HEK293 (cell line): ENCODE results near the gene SLC6A1.

Experiments
- CTCF ChIA-PET: fragments of 350-600 bp; formaldehyde crosslinking; extraction: SDS; loops from one replicate; lab custom pipeline; 2021; ENCODE audit warnings: antibody characterized with exemption; lab: Yijun Ruan, JAX
- POLR2A ChIA-PET: fragments of 300-600 bp; formaldehyde crosslinking; extraction: SDS; loops from one replicate; lab custom pipeline; 2020; ENCODE audit warnings: antibody characterized with exemption, inconsistent platforms; lab: Yijun Ruan, JAX
- H3K27ac ChIP-seq: fragments of 200-500 bp; sonication (Bioruptor generic); 2 replicates; pipeline ENCODE4 v1.5.1; 2014; ENCODE audit warnings: low read depth, low read length, control low read depth, inconsistent platforms; ENCODE audit errors: extremely low read depth
- H3K36me3 ChIP-seq, 2 experiments: fragments of 200-500 bp in 1 of 2; sonication (Bioruptor generic) in 1 of 2; 1 replicate in 1 of 2; 2 replicates in 1 of 2; pipeline ENCODE4 v1.5.1; 2014 to 2017; ENCODE audit warnings: inconsistent platforms in 2 of 2, low read length in 2 of 2; ENCODE audit not compliant: control insufficient read depth in 2 of 2, insufficient read depth in 1 of 2
- H3K4me1 ChIP-seq: fragments of 200-500 bp; sonication (Bioruptor generic); 2 replicates; pipeline ENCODE4 v1.5.1; 2014; ENCODE audit warnings: mild to moderate bottlenecking, low read length, inconsistent platforms; ENCODE audit not compliant: control insufficient read depth, insufficient read depth
- H3K4me3 ChIP-seq: 2 replicates; pipeline ENCODE4 v1.5.1; 2011; ENCODE audit warnings: low read depth, mild to moderate bottlenecking, control low read depth, low read length, moderate library complexity
- H3K9me3 ChIP-seq: fragments of 200-500 bp; sonication (Bioruptor generic); 2 replicates; pipeline ENCODE4 v1.5.1; 2014; ENCODE audit warnings: low read depth, low read length, inconsistent platforms; ENCODE audit not compliant: control insufficient read depth, insufficient read depth
- BCL11B ChIP-seq: fragments of 450-650 bp; formaldehyde crosslinking; IDR thresholded peaks from 2 replicates; pipeline ENCODE4 v1.5.1; 2016; ENCODE audit warnings: low read depth, missing biosample characterization, missing genetic modification characterization
- GLI4 ChIP-seq: fragments of 450-650 bp; formaldehyde crosslinking; IDR thresholded peaks from 2 replicates; pipeline ENCODE4 v1.5.1; 2016; ENCODE audit warnings: missing biosample characterization, missing genetic modification characterization
- KLF16 ChIP-seq: fragments of 450-650 bp; formaldehyde crosslinking; IDR thresholded peaks from 2 replicates; pipeline ENCODE4 v1.5.1; 2017; ENCODE audit warnings: missing biosample characterization, missing genetic modification characterization
- KLF7 ChIP-seq: fragments of 450-650 bp; formaldehyde crosslinking; IDR thresholded peaks from 2 replicates; pipeline ENCODE4 v1.5.1; 2016; ENCODE audit warnings: missing biosample characterization, missing genetic modification characterization, borderline replicate concordance
- SP7 ChIP-seq: fragments of 450-650 bp; formaldehyde crosslinking; IDR thresholded peaks from 2 replicates; pipeline ENCODE4 v1.5.1; 2016; ENCODE audit warnings: missing biosample characterization, missing genetic modification characterization
- WT1 ChIP-seq: fragments of 450-650 bp; formaldehyde crosslinking; IDR thresholded peaks from 2 replicates; pipeline ENCODE4 v1.5.1; 2016; ENCODE audit warnings: missing biosample characterization, missing genetic modification characterization
- YY1 ChIP-seq: fragments of 450-650 bp; formaldehyde crosslinking; IDR thresholded peaks from 2 replicates; pipeline ENCODE4 v1.5.1; 2018; ENCODE audit warnings: missing biosample characterization, missing genetic modification characterization
- ZBTB21 ChIP-seq: fragments of 450-650 bp; formaldehyde crosslinking; IDR thresholded peaks from 2 replicates; pipeline ENCODE4 v1.5.1; 2017; ENCODE audit warnings: missing biosample characterization, missing genetic modification characterization
- ZBTB48 ChIP-seq: fragments of 450-650 bp; formaldehyde crosslinking; IDR thresholded peaks from 2 replicates; pipeline ENCODE4 v1.5.1; 2016; ENCODE audit warnings: missing biosample characterization, missing genetic modification characterization
- ZBTB7A ChIP-seq: fragments of 450-650 bp; formaldehyde crosslinking; IDR thresholded peaks from 2 replicates; pipeline ENCODE4 v1.5.1; 2016; ENCODE audit warnings: low read depth, missing biosample characterization, missing genetic modification characterization
- ZEB2 ChIP-seq: fragments of 450-650 bp; formaldehyde crosslinking; IDR thresholded peaks from 2 replicates; pipeline ENCODE4 v1.5.1; 2016; ENCODE audit warnings: missing biosample characterization, missing genetic modification characterization
- ZNF10 ChIP-seq: fragments of 450-650 bp; formaldehyde crosslinking; IDR thresholded peaks from 2 replicates; pipeline ENCODE4 v1.5.1; 2017; ENCODE audit warnings: missing biosample characterization, missing genetic modification characterization
- ZNF114 ChIP-seq: fragments of 450-650 bp; formaldehyde crosslinking; IDR thresholded peaks from 2 replicates; pipeline ENCODE4 v1.5.0; 2017; ENCODE audit warnings: missing biosample characterization, missing genetic modification characterization
- ZNF155 ChIP-seq: fragments of 450-650 bp; formaldehyde crosslinking; IDR thresholded peaks from 2 replicates; pipeline ENCODE4 v1.5.1; 2016; ENCODE audit warnings: missing biosample characterization, missing genetic modification characterization
- ZNF174 ChIP-seq: fragments of 450-650 bp; formaldehyde crosslinking; IDR thresholded peaks from 2 replicates; pipeline ENCODE4 v1.5.0; 2017; ENCODE audit warnings: missing biosample characterization, mild to moderate bottlenecking, missing genetic modification characterization
- ZNF239 ChIP-seq: fragments of 450-650 bp; formaldehyde crosslinking; IDR thresholded peaks from 2 replicates; pipeline ENCODE4 v1.5.1; 2016; ENCODE audit warnings: missing biosample characterization, missing genetic modification characterization
- ZNF302 ChIP-seq: fragments of 450-650 bp; formaldehyde crosslinking; IDR thresholded peaks from 2 replicates; pipeline ENCODE4 v1.5.1; 2016; ENCODE audit warnings: missing biosample characterization, missing genetic modification characterization, low read depth
- ZNF335 ChIP-seq: fragments of 450-650 bp; formaldehyde crosslinking; conservative IDR thresholded peaks from 2 replicates; pipeline ENCODE4 v1.5.1; 2016; ENCODE audit warnings: missing biosample characterization, missing genetic modification characterization
- ZNF394 ChIP-seq: fragments of 450-650 bp; formaldehyde crosslinking; IDR thresholded peaks from 2 replicates; pipeline ENCODE4 v1.5.1; 2016; ENCODE audit warnings: missing biosample characterization, missing genetic modification characterization, mild to moderate bottlenecking, moderate library complexity, borderline replicate concordance
- ZNF426 ChIP-seq: fragments of 450-650 bp; formaldehyde crosslinking; IDR thresholded peaks from 2 replicates; pipeline ENCODE4 v1.5.1; 2017; ENCODE audit warnings: missing biosample characterization, missing genetic modification characterization, mild to moderate bottlenecking, inconsistent platforms, moderate library complexity
- ZNF514 ChIP-seq: fragments of 450-650 bp; formaldehyde crosslinking; IDR thresholded peaks from 2 replicates; pipeline ENCODE4 v1.5.1; 2016; ENCODE audit warnings: missing biosample characterization, missing genetic modification characterization
- ZNF571 ChIP-seq: fragments of 450-650 bp; formaldehyde crosslinking; IDR thresholded peaks from 2 replicates; pipeline ENCODE4 v1.5.0; 2017; ENCODE audit warnings: missing biosample characterization, missing genetic modification characterization
- ZNF585B ChIP-seq: fragments of 450-650 bp; formaldehyde crosslinking; IDR thresholded peaks from 2 replicates; pipeline ENCODE4 v1.5.1; 2016; ENCODE audit warnings: missing biosample characterization, missing genetic modification characterization
- ZNF623 ChIP-seq: fragments of 450-650 bp; formaldehyde crosslinking; IDR thresholded peaks from 2 replicates; pipeline ENCODE4 v1.5.1; 2016; ENCODE audit warnings: missing biosample characterization, missing genetic modification characterization
- ZNF692 ChIP-seq: fragments of 450-650 bp; formaldehyde crosslinking; IDR thresholded peaks from 2 replicates; pipeline ENCODE4 v1.5.1; 2016; ENCODE audit warnings: missing biosample characterization, missing genetic modification characterization
- ZNF707 ChIP-seq: fragments of 450-650 bp; formaldehyde crosslinking; IDR thresholded peaks from 2 replicates; pipeline ENCODE4 v1.5.1; 2016; ENCODE audit warnings: missing biosample characterization, missing genetic modification characterization
- TF ChIP-seq, protein P1 (sequence below): fragments of 450-650 bp; formaldehyde crosslinking; conservative IDR thresholded peaks from 2 replicates; pipeline ENCODE4 v1.5.1; 2016; ENCODE audit warnings: low read depth, missing biosample characterization, missing genetic modification characterization
- TF ChIP-seq, protein P2 (sequence below): fragments of 450-650 bp; formaldehyde crosslinking; IDR thresholded peaks from 2 replicates; pipeline ENCODE4 v1.5.1; 2016; ENCODE audit warnings: missing biosample characterization, missing genetic modification characterization
- TF ChIP-seq, protein P3 (sequence below): fragments of 450-650 bp; formaldehyde crosslinking; IDR thresholded peaks from 2 replicates; pipeline ENCODE4 v1.5.1; 2017; ENCODE audit warnings: missing biosample characterization, missing genetic modification characterization
- TF ChIP-seq, protein P4 (sequence below): fragments of 450-650 bp; formaldehyde crosslinking; IDR thresholded peaks from 2 replicates; pipeline ENCODE4 v1.5.1; 2016; ENCODE audit warnings: missing biosample characterization, missing genetic modification characterization

The SLC6A1 gene

DNA sequence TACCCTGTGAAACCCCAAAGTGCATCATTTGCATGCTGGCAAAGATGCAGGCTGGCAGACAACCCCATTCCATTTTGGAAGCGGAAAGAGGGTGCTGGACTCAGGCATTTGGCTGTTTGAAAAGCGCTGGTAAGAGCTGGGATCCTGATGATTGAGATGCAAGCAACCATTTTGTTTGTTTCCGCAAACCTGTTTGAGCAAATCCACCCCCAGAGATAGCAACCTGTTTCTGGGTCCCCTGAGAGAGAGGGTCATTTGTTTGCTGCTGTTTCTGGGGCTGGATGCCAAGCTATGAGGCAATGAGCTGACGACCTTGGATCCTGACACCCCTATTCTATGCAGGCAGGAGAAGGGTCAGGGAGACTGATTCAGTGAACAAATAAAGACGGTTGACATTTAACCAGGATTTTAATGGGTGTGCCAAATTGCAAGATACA lies 9.8 kb downstream of the SLC6A1 start:
- POLR2A ChIA-PET: no interaction called here
- CTCF ChIA-PET: interaction anchor here (0.5 to 1.8 kb wide), 2 partner anchors 19 to 358 kb away, joined by 3 to 9 read pairs; no protein-coding TSS in a partner anchor

GRCh38 chr3:11004563-11004962 lies 12.0 kb downstream of the SLC6A1 start:
- TF ChIP-seq ZBTB48: no peak
- no peak for TF ChIP-seq ZNF302 (tag by site-specific recombination)
- no peak for TF ChIP-seq ZNF426 (tag by site-specific recombination)
- no peak for TF ChIP-seq GLI4 (tag by site-specific recombination)
- TF ChIP-seq ZNF394 (tag by site-specific recombination): no peak
- TF ChIP-seq ZNF571 (tag by site-specific recombination): no peak
- TF ChIP-seq, protein P1, sequence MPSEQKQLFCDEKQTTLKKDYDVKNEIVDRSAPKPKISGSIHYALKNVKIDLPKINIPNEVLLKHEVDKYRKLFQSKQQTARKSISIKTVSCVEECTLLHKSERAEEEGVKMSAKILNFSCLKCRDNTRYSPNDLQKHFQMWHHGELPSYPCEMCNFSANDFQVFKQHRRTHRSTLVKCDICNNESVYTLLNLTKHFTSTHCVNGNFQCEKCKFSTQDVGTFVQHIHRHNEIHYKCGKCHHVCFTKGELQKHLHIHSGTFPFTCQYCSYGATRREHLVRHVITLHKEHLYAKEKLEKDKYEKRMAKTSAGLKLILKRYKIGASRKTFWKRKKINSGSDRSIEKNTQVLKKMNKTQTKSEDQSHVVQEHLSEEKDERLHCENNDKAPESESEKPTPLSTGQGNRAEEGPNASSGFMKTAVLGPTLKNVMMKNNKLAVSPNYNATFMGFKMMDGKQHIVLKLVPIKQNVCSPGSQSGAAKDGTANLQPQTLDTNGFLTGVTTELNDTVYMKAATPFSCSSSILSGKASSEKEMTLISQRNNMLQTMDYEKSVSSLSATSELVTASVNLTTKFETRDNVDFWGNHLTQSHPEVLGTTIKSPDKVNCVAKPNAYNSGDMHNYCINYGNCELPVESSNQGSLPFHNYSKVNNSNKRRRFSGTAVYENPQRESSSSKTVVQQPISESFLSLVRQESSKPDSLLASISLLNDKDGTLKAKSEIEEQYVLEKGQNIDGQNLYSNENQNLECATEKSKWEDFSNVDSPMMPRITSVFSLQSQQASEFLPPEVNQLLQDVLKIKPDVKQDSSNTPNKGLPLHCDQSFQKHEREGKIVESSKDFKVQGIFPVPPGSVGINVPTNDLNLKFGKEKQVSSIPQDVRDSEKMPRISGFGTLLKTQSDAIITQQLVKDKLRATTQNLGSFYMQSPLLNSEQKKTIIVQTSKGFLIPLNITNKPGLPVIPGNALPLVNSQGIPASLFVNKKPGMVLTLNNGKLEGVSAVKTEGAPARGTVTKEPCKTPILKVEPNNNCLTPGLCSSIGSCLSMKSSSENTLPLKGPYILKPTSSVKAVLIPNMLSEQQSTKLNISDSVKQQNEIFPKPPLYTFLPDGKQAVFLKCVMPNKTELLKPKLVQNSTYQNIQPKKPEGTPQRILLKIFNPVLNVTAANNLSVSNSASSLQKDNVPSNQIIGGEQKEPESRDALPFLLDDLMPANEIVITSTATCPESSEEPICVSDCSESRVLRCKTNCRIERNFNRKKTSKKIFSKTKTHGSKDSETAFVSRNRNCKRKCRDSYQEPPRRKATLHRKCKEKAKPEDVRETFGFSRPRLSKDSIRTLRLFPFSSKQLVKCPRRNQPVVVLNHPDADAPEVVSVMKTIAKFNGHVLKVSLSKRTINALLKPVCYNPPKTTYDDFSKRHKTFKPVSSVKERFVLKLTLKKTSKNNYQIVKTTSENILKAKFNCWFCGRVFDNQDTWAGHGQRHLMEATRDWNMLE (tag by site-specific recombination): no peak
- no peak for TF ChIP-seq ZEB2 (tag by site-specific recombination)
- TF ChIP-seq ZNF585B: no peak
- no peak for TF ChIP-seq KLF16 (tag by site-specific recombination)
- no peak for TF ChIP-seq ZNF692 (tag by site-specific recombination)
- TF ChIP-seq, protein P2, sequence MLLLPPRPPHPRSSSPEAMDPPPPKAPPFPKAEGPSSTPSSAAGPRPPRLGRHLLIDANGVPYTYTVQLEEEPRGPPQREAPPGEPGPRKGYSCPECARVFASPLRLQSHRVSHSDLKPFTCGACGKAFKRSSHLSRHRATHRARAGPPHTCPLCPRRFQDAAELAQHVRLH: no peak
- TF ChIP-seq BCL11B (tag by site-specific recombination): no peak
- TF ChIP-seq KLF7 (tag by site-specific recombination): no peak
- no peak for TF ChIP-seq SP7 (tag by site-specific recombination)
- no peak for TF ChIP-seq ZNF335
- ChIA-PET POLR2A (no interaction called here), CTCF (no interaction called here)
- H3K9me3 ChIP-seq: no peaks in the 10 kb centered on the region
- no peaks in the 10 kb centered on the region for H3K36me3 ChIP-seq
- no peak overlapping the region for H3K27ac ChIP-seq
- no peak overlapping the region for H3K4me3 ChIP-seq
- no peaks in the 10 kb centered on the region for H3K4me1 ChIP-seq

More for the DNA sequence above, 9.8 kb downstream of the SLC6A1 start:
- Histone ChIP-seq H3K36me3 (no peaks in the 10 kb centered on the region), H3K9me3 (no peaks in the 10 kb centered on the region), H3K4me1 (no peaks in the 10 kb centered on the region), H3K27ac (no peak overlapping the region), H3K4me3 (no peak overlapping the region)
- no peak for TF ChIP-seq ZNF155 (tag by site-specific recombination)
- TF ChIP-seq, protein P3, sequence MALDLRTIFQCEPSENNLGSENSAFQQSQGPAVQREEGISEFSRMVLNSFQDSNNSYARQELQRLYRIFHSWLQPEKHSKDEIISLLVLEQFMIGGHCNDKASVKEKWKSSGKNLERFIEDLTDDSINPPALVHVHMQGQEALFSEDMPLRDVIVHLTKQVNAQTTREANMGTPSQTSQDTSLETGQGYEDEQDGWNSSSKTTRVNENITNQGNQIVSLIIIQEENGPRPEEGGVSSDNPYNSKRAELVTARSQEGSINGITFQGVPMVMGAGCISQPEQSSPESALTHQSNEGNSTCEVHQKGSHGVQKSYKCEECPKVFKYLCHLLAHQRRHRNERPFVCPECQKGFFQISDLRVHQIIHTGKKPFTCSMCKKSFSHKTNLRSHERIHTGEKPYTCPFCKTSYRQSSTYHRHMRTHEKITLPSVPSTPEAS (tag by site-specific recombination): no peak
- TF ChIP-seq ZBTB21 (tag by site-specific recombination): no peak
- TF ChIP-seq WT1 (tag by site-specific recombination): no peak
- no peak for TF ChIP-seq ZNF514
- no peak for TF ChIP-seq ZNF114 (tag by site-specific recombination)
- no peak for TF ChIP-seq ZBTB7A
- TF ChIP-seq YY1 (tag by site-specific recombination): no peak
- no peak for TF ChIP-seq ZNF623 (tag by site-specific recombination)
- no peak for TF ChIP-seq BCL11B (tag by site-specific recombination)
- TF ChIP-seq ZNF174 (tag by site-specific recombination): no peak
- TF ChIP-seq, protein P4, sequence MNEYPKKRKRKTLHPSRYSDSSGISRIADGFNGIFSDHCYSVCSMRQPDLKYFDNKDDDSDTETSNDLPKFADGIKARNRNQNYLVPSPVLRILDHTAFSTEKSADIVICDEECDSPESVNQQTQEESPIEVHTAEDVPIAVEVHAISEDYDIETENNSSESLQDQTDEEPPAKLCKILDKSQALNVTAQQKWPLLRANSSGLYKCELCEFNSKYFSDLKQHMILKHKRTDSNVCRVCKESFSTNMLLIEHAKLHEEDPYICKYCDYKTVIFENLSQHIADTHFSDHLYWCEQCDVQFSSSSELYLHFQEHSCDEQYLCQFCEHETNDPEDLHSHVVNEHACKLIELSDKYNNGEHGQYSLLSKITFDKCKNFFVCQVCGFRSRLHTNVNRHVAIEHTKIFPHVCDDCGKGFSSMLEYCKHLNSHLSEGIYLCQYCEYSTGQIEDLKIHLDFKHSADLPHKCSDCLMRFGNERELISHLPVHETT: no peak
- TF ChIP-seq ZNF10 (tag by site-specific recombination): no peak
- no peak for TF ChIP-seq ZNF707 (tag by site-specific recombination)
- TF ChIP-seq ZNF239 (tag by site-specific recombination): no peak
